ENCODE measurements around the gene PI4K2A.
A peak's percentile ranks its signal among the peaks of the same experiment; 100 is the strongest.
"Not testable (repeated sequence)": the region's sequence is repeated elsewhere in the genome, so short reads cannot be mapped to it uniquely, and the experiment has no call there.

Gene PI4K2A

DNA sequence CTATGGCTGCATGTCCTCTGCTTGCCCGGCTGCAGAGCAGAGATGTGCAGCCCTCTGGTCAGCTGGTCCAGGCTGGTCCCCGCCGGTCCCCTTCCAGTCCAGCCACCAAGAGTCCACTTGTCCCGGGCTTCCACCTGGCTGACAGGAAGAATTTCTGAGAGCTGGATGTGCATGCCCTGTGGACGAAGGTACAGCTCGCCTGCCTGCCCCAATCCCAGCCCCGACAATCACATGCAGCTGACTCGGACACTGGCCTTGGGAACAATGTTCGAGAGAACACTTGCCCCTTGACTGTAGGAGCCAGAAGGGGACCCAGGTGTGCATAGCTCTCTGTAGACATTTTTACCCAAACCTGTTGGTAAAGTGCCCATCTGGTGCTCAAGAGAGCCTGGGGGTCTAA, 34.8 kb downstream of the PI4K2A start:
- no peak for DNase-seq

- DNase-seq, result peak; percentile 52 to 71 (median 66)
Measured at GRCh38 chr10:97676770-97677581, 36.5 kb downstream of the PI4K2A start.

DNA sequence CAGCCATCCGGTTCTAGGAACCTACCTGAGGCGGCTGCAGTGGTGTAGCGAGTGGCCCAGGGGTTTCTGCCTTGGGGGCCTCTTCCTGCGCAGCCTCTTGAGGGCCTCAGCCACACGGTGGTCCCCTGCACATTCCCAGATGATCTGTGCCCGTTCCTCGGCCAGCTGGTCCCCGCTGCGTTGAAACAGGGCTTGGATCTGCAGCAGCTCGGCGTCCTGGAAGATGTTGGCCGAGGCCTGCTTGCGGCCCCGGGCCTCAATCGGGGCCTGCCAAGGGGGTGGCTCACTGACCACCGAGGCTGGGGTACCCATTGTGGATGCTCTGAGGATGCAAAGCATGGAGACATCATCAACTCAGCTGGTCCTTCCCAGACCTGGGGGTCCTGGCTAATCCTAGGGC, 39.1 kb downstream of the PI4K2A start:
- DNase-seq, result no peak

DNA sequence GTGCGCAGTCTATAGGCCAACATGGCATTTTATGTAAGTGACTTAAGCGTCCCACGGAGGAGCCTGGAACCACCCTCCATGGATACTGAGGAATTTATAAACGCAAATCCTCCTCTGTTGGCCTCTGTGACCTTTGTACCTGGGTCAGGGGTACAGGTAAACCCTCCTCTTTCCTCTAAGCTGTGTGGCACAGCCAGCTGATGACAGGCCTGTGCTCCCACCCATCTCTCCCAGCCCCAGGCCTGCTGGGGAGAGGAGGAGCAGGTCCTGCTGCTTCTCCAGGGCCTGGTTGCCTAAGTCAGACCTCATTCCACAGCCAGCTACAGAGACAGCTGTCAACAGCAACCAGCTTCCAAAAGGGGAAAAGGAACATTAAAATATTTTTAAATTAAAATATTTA, 41.6 kb downstream of the PI4K2A start:
- no peak for DNase-seq

DNA sequence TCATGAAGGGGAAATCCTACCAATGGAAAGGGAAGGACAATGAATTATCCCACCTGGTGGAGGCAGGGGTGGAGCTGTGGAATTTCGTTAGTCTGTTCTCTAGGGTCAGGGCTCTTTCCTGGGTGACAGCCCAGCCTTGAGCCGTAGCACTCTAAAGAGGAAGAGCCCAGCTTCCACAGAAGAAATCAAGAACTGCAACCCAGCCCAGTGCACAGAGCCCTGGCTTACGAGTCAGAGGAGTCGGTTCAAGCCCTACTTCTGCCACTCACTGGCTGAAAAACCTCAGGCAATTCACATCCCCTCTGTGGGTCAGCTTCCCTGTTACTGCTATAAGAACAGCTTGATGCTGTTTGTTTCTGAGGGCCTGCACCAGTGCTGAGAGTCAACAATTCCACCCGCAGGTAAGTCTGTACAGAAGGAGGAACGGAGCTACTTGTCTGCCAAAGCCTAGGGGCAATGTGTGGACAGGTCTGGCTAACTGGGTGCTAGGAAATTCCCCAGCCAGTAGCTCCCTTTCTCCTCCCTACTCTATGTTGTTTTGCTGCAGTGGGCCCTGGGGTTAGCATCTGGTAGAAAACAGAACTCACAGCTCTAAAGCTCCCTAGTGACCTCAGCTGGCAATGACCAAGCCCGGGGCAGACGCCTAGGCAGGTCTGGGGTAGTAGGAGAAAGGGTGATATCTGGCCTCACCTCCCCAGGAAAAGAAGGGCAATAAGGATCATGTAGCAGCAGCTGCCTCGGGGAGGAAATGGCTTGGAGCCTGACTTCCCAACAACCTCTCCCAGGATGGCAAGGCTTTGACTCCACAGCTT, 43.3 kb downstream of the PI4K2A start:
- peak; percentile 76 to 88 (median 84) for DNase-seq

DNA sequence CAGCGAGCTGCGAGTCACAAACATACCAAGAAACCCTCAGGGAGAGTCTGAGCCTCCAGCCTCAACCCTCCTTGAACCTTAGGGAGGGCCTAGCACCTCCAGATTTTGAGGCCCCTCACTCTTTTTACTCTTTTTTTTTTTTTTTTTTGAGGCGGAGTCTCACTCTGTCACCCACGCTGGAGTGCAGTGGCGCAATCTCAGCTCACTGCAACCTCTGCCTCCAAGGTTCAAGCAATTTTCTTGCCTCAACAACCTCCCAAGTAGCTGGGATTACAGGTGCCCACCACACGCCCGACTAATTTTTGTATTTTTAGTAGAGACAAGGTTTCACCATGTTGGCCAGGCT, 43.9 kb downstream of the PI4K2A start:
- DNase-seq, result not testable (repeated sequence)

DNA sequence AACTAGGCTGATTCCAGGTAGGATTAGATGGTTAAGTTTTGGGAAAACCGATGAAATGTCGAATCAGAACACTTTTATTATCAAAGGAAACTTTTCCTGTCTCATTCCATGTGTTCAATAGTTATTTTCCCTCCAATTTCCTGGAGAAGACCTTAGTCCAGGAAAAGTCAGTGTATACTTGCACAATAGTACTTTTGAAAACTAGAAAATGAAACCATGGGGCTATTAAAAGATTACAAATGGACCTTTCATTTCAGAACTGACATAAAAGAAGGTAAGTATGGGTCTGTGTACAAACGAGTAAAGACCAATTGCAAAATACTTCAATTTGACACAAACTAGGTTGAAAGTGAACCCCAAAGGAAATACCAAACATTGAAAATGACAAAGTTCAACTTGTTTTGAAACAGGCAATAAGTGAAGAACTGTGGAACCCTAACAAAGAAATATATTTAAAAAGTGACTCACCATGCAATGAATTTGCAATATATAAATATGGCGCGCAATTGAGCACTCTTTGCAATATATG, 44.5 kb downstream of the PI4K2A start:
- no peak for DNase-seq

DNA sequence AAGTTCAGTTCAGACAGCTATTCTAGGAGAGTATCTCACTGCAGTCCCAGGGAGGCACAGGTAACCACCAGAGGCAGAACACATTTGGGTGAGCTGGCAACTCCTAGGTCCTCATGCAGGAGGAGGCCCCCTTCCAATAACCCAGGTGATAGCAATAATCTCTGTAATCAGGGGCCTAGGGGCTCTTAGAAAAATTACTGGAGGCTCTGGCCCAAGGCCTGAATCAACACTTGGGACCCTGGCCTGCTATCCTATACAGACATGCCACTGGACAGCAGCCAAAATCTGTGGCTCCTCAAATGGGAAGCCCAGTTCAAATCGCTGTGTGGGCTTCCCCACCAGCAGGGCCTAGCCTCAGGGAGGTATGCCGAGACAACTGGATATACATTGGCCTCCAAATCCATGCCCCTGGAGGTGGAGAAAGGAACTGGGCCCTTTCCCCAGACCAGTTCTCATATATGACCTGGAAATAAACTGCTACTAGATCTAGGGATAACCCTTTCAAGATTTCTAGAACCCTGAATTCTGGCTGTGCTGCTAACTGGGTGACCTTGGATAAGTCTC, 45.0 kb downstream of the PI4K2A start:
- peak; percentile 47 to 69 (median 60) for DNase-seq

DNA sequence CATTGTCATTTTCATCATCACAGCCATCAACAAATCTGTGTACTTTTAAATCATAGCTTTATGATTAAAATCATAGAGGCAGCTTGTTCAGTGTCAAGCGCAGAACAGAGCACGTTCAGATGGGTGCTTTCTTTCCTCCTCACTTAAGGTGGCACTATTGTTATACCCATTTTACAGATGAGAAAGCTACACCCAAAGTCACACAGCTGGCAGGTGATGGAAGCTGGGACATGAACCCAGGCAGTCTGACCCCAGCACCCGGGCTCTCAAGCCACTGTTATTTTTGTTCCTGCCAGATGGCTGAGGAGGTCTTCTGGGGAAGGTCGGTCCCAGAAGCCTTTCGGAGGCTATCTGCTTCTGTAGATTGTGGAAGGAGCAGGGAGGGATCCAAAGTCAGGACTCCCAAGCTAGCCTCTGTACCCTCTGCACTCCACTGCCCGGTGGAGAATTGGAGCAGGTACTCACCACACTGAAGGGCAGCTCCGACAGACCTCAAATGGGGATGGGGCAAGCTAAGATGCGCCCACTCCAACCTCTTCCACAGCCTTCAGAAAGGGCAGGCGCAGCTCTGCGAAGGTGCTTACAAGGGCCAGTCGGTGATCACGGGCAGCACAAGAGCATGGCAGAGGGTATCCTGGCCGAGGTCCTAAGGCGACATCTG, 46.0 kb downstream of the PI4K2A start:
- DNase-seq, result peak in 2 of 4 experiments; percentile 26 to 33

- DNase-seq, result peak; percentile 99 to 100 (median 100)
Measured at GRCh38 chr10:97686962-97687784, 46.7 kb downstream of the PI4K2A start, which contains the start of gene AVPI1. AVPI1 (minus strand) TSS chr10:97687241; CDS start chr10:97679905, 7,336 bp downstream.

DNA sequence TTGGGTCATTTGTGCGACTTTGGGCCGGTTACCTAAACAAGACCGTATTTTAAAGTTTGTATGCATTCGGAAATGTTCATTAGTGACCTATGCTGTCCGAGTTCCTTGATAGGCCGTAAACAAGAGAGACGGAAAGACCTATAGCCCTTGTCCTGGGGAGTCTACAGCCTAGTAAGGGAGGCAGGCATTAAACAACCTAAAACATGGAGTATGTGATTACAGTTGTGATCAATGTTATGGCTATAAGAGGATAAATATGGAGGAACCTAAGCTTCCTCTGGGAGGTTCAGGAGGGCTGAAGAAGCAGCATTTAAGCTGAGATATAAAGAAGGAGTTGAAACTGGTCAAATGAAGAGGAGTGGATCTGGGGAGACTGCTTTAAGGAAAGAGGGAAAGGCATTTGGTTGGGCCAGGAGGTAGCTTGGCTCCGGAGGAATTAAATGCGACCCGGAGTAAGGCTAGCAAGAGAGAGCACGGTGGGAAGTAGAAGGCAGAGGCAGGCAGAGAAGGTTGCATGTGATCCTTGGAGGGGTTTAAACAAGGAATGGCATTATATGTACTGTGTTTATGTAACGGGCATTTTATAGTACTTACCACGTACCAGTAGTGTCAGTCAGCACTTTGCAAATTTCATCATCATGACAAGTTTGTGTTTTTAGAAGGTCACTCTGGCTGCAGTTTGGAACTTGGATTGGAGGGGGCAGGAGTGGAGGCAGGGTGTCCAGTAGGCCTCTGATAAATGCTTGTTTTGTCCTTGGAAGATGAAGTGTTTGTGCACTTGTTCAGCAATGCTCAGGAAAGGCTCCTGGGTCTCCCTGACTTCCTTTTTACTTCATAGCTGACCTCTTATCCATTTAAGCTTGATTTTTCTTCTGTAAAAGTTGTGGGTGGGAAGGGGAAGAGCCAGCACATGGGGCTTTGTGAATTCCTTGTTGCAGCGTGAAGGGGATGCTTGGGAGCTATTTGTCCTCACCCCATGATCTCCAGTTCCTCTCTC, 47.6 kb downstream of the PI4K2A start:
- DNase-seq, result peak; percentile 83 to 95 (median 90)

DNA sequence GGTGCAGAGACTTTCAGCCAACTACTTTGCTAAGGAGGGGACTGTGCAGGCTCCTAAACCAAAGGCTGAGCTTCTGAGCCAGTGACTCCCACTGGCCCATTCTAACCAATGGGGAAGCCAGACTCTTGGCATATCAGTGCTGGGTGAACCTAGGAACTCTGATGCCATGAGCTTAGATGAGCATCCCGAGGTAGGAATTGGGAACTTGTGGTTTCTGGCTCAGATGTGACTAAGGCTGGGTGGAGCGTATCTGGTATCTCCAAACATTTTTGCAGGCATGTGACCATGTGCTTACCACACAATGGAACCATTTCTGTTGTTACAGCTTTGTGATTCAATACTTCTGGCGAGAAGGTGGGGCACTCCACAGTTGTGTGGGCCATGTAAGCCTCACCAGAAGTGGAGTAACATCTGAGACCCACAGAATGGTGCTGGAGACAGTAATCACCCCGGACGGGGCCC, 49.1 kb downstream of the PI4K2A start:
- peak; percentile 95 to 99 (median 97) for DNase-seq

DNA sequence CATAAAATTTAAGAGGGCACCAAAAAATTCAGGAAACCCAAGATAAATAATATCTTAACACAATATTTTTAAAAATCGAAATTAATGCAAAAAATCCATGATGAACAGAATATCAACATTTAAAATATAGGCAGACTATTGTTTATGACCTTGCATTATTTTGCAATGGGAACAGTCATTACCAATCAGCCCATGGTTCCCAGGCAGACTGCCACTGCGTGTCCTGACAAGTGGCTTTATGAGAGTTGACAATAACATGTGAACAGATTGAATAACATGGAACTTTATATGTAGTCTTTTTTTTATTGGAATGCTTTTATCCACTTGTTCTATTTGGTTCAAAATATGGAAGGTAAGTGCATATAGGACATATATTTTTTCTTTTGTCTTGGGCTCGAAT, 49.7 kb downstream of the PI4K2A start:
- DNase-seq, result peak in 3 of 4 experiments; percentile 55 to 68 (median 61)

DNA sequence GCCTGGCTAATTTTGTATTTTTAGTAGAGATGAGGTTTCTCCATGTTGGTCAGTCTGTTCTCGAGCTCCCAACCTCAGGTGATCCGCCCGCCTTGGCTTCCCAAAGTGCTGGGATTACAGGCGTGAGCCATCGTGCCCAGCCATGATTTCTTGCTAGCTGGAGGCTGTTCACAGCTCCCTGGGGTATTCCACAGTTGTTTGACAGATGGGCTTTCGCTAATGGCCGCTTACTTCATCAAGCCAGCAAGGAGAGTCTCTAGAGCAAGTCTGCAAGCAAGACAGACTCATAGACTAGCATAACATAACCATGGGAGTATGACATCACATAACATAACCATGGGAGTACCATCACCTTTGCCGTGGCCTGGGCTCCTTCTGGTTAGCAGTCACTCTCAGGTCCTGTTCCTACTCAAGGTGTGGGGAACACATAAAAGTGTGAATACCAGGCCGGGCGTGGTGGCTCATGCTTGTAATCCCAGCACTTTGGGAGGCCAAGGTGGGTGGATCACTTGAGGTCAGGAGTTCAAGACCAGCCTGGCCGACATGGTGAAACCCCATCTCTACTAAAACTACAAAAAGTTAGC, 57.7 kb downstream of the PI4K2A start:
- not testable (repeated sequence) for DNase-seq

DNA sequence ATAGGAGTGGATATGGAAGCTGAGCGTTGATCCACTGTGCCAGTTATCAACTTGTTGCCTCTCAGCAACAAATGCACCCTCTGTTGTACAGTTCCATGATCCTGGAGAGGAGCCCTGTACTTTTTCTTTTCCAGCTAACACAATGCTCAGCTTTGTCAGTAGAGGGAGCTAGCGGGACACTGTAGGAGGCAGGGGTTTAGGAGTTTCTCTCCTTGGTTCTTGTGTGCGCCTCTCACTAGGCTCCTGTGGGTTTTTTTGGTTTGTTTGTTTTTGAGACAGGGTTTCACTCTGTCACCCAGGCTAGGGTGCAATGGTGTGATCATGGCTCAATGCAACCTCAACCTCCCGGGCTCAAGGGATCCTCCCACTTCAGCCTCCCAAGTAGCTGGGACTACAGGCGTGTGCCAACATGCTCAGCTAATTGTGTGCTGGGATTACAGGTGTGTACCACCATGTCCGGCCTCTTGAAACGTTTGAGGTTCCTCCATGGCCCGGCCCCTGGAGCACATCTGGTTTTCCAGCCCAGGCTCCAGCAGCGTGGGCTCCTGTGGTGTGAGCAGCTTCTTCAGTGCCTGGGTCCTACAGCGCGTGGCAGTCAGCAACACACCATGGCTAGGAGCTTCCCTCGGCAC, 61.1 kb downstream of the PI4K2A start:
- peak; percentile 74 to 88 (median 81) for DNase-seq

DNA sequence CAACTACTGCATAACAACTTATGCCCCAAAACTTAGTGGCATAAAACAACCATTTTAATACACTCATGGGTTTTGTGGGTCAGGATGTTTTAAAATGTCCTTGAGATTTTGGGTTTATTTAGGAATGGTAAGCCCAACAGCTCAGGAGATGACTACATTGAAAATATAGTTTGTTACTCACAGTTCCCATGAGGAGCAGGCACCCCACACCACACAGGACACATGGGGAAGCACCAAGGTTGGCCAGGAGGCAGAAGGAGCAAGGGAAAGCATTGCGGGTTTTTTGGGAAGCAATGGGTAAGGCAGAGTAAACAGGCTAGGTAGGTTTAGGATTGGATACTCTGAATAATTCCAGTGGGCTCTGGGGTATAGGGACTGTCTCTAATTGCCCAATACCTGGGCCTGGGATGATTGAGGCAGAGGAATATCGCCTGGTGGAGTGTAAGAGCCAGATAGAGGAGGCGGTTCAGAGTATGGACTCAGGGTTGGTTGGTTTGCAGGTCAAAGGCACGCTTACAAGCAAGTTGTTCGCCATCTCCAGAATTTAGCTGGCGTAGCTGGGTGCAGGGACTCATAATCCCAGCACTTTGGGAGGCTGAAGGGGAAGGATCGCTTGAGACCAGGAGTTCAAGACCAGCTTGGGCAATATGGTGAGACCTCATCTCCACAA, 63.1 kb downstream of the PI4K2A start:
- no peak for DNase-seq

GRCh38 chr10:97704341-97704740, 63.9 kb downstream of the PI4K2A start:
- DNase-seq, result no peak

- DNase-seq, result no peak
Measured at GRCh38 chr10:97705006-97705670, 64.7 kb downstream of the PI4K2A start.

Measured in suppressor macrophage (primary cell).